ENCODE data around the gene SNRNP27. TPM values are rescaled to one million over a fixed set of nuclear protein-coding genes. Genes with fewer than 3 reads are reported as not detected.
A peak's percentile ranks its signal among the peaks of the same experiment; 100 is the strongest.

SNRNP27 gene
- total and polyA plus RNA-seq, 9 of the 15 experiments (the other 6 are each of a cell fraction or from before 2014, with no cell fraction given), result 29.2 to 102 (median 65.7) TPM

- TF ChIP-seq NCOA4 (IDR thresholded peaks at IDR 0.05; ENCODE audit: partially characterized antibody), result no peak
- TF ChIP-seq KLF10 (CRISPR knock-in tag; IDR thresholded peaks at IDR 0.05), result no peak
- no peak for TF ChIP-seq IRF2 (CRISPR knock-in tag; IDR thresholded peaks at IDR 0.05)
- no peak for TF ChIP-seq TRIM28 (IDR thresholded peaks at IDR 0.05)
- no peak for TF ChIP-seq ZC3H11A (IDR thresholded peaks at IDR 0.05; ENCODE audit: low read depth, low read length)
- peak; percentile 6; the same call in 1 of the 2 replicates for TF ChIP-seq EP400 (IDR thresholded peaks at IDR 0.05)
- TF ChIP-seq RBM39 (optimal IDR thresholded peaks at IDR 0.05; ENCODE audit: low read depth, low read length), result no peak
- no peak for TF ChIP-seq MIER1 (IDR thresholded peaks at IDR 0.05; ENCODE audit: low read depth)
- no peak for TF ChIP-seq EGR1 (conservative IDR thresholded peaks at IDR 0.05)
- TF ChIP-seq PBX2 (CRISPR knock-in tag; IDR thresholded peaks at IDR 0.05; ENCODE audit: low read depth), result no peak
- no peak for TF ChIP-seq PBX2 (tag; conservative IDR thresholded peaks at IDR 0.05; ENCODE audit: low read depth)
- TF ChIP-seq E2F6 (IDR thresholded peaks at IDR 0.05; ENCODE audit: borderline replicate concordance in 1 of 2, extremely low read depth in 1 of 2, insufficient read depth in 1 of 2, insufficient read length in 1 of 2, low read depth in 1 of 2, low read length in 1 of 2, poor library complexity in 1 of 2, severe bottlenecking in 1 of 2), result no peak
- no peak for TF ChIP-seq ZNF24 (IDR thresholded peaks at IDR 0.05)
- TF ChIP-seq ZNF354B (CRISPR knock-in tag; IDR thresholded peaks at IDR 0.05), result no peak
These were observed 40.8 kb downstream of the SNRNP27 start (continued) for GRCh38 chr2:69934614-69934908.
